ENCODE measurements around the gene ZNF469. TPM values are rescaled to one million over a fixed set of nuclear protein-coding genes. Genes with fewer than 3 reads are reported as not detected.

ZNF469 gene
- polyA plus RNA-seq, 3 donors, result 1.0 to 2.0 (median 1.8) TPM

DNA sequence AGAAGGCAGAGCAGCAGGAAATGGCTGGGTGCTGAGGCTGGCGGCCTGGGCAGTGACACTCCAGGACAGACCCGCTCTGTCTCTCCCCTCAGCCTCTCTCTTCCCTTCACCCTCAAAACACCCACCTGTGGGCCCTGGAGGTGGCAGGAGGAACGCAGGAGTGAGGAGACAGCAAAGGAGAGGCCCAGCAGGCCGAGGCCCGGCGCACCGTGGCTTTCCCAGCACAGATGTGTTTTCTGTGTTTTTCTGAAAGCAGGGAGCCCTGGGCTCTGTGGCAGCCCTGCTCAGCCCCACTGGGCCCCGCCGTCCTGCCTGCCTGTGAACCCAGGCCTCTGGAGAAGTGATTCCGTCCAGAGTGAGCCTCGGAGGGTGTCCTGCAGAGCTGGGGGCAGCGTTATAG lies 30.5 kb downstream of the ZNF469 start:
- no peak for DNase-seq (ENCODE audit: extremely low read depth in 1 of 11, low read depth in 9 of 11, low spot score in 4 of 11)

DNA sequence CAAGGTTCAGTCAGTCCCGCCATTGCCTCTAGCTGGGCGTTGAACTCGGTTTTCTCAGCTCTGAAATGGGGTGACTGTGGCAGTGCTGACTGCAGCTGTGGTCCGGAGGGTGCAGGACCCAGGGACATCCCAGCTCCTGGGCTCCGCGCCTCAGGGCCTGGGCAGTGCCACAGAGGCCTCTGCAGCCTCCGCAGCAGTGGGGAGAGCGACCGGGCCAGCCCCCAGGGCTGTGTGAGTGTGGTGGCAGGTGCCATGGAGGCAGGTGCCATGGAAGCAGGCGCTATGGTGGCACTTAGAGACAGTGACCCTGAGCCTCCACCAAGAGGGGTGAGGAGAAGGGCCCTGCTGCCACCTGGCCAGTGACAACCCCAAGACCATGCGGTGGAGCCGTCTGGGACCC lies 30.9 kb downstream of the ZNF469 start:
- no peak for DNase-seq (ENCODE audit: extremely low read depth in 1 of 11, low read depth in 9 of 11, low spot score in 4 of 11)

DNA sequence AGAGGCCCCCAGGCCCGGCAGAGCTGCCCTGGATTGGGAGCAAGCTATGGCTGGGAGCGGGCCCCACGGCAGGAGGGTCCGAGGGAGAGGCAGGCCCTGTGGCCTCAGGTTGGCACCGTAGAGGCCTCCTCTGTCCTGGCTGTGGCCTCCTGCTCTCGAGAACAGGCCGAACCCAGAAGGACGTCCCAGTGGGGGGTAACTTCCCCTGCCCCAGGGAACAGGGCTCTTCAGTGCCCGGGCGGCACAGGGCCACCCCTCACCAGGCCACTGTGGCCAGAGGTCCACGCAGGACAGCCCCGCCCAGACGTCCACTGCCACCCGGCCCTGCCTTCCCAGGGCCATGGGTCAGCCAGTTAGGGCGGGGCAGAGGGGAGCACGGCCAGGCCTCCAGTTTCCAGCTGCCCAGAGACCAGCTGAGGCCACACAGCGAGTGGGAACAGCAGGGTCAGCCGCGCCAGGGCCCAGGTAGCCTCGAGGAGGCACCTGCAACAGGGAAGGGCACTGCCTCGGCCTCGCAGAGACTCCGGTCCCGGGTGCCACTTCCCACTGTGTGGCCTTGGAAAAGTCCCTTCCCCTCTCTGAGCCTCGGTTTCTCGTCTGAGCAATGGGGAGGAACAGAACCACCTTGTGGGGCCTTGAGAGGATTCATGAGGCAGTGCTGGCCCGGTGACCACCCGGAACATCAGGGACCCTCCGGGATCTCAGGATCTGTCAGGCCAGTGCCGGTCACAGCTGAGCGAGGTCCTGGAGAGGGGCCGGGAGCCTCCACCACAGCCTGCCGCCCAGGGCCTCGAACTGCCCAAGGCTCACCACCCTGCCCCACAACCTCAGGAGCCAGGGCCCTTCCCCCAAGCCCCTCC lies 32.0 kb downstream of the ZNF469 start:
- no peak for DNase-seq (ENCODE audit: extremely low read depth in 1 of 11, low read depth in 9 of 11, low spot score in 4 of 11)

DNA sequence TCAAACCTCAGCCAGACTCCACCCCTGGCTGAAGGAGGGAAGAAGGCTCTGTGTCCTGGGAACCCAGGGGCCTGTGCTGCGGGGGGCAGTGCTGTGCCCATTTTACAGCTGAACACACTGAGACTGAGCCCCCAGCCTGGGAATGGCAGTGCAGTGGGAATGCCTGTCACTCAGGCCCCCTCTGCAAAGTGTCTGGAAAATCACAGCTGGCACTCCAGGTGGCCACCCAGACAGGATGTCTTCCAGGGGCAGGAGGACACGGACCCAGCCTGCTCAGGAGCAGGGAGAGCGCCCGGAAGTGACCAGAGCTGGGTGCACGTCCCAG lies 32.6 kb downstream of the ZNF469 start:
- DNase-seq (ENCODE audit: extremely low read depth in 1 of 11, low read depth in 9 of 11, low spot score in 4 of 11), result no peak

DNA sequence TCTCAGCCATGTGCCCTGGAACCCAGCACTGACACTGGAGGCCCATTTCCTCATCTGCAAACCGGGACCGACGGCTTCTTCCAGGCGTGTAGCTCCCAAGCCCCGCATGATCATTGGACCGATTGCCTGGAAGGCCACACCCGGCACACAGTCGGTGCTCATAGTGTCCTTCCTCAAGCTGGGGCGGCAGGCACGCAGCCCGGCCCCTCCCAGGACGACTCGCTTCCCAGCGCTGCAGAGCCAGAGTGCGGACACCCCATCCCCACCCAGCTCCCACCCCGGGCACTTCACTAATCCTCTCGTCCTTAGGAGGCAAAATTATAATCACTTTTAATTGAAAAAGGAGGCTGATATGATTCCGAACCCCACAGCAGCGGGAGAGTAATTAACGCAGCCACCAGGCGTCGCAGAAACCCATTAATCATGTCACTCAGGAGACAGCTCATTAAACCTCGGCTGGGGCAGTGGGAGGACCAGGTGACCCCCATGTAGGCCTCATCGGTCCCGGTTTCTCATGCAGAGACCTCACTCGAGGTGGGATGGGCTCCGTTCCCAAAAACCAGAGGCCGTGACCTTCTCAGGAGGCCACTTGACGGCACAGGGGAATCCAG lies 33.1 kb downstream of the ZNF469 start:
- peak in 1 of 11 donors; percentile 48 for DNase-seq (ENCODE audit: extremely low read depth in 1 of 11, low read depth in 9 of 11, low spot score in 4 of 11)

DNA sequence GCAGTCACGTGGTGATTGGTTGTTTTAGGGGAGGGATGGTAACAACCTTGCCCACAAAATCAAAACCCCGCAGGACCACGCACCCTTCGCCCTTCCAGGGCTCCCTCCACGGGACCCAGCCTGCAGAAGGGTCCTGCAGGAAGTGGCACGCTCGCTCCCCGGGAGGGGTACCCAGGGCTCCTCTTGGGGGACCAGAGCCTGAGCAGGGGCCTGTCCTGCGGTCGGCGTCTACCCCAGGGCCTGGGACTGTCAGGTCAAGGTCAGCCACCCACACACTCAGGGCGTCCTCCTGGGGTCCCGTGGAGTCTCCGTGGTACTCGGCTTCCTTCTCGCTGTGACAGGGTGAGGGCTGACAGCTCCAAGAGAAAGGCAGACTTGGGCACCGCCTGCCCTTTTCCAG lies 33.9 kb downstream of the ZNF469 start:
- no peak for DNase-seq (ENCODE audit: extremely low read depth in 1 of 11, low read depth in 9 of 11, low spot score in 4 of 11)

DNA sequence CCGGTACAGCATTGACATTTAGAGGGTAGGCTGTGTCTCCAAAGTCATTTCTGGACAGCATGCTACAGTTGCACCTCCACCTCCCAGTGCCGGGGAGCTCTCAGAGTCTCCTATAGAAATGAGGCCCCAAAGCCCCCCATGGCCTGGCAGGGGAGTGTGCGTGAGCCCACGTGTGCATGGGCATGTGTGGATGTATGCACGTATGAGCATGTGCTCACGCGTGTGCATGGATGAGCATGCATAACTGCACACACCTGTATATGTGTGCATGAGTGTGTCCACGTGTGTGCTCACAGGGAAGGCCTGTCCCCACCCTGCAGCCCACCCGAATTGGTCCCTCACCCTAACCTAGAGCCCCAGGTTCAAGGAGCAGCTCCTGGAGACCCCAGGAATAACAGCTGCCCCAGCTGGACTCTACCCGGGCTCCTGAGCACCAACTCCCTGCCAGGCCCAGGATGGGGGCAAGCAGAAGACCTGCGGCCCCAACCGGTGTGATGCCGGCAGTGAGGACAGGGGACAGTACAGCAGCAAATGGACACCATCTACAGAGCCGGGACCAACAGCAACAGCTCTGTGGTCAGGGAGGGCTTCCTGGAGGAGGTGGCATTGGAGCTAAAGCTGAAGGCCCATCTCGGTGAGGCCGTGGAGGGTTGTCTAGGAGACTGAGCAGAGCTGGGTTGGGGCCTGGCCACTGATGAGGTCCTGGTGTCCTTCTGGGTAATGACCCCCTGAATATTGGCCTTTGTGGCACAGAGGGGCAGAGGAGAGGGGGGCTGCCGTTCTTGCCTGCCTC lies 35.1 kb downstream of the ZNF469 start:
- no peak for DNase-seq (ENCODE audit: extremely low read depth in 1 of 11, low read depth in 9 of 11, low spot score in 4 of 11)

DNA sequence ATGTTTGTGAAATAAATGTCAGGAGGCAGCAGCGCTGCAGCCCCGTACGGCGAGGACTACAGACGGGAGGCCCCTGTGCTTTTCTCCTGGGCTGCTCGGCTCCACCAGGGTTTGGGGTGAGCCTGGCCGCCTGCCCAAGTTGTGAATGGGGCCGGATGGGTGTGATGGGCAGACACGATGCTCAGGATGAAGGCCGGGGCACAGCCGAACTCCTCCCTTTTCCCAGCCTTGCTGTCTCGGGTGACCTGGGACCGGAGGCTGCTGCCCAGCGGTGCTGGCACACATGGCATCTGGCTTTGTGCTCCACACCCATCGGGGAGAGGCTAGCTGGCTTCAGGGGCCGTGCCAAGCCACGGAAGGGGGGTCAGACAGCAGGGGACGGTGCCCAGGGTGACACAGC lies 36.1 kb downstream of the ZNF469 start:
- DNase-seq (ENCODE audit: extremely low read depth in 1 of 11, low read depth in 9 of 11, low spot score in 4 of 11), result no peak

DNA sequence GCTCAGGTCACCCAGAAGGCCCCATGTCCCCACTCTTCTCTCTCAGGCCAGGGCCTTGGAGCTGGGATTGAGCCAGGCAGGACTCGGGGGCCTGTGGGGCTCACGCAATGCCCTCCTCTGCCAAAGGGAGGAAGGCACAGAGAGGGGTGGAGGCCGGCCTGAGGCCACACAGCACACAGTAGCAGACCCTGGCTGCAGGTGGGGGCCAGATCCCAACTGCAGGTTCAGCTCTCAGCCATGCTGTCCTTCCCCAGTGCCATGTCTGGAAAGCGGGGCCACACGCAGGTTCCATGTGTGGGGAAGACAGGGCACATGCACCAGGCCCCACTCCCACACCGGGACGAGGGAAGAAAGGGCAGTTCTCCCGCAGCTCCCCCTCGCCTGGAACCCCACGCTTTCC lies 37.0 kb downstream of the ZNF469 start:
- DNase-seq (ENCODE audit: extremely low read depth in 1 of 11, low read depth in 9 of 11, low spot score in 4 of 11), result no peak

DNA sequence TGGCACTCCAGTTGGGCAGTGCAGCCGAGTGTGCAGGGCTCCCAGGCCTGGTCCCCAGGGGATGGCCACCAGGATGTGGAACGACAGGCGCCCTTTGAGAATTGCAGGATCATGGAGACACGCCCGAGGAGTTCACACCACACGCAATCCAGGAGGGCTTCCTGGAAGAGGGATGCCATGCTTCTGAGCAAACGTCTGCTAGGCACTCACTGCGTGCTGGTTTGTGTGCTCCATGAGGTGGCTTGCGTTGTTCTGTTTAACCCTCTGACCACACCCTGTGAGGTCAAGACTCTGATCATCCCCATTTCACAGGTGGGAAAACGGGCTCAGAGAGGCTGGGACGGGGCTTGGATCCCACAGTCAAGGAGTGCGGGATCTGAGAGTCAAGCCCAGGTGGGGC lies 37.7 kb downstream of the ZNF469 start:
- DNase-seq (ENCODE audit: extremely low read depth in 1 of 11, low read depth in 9 of 11, low spot score in 4 of 11), result no peak

DNA sequence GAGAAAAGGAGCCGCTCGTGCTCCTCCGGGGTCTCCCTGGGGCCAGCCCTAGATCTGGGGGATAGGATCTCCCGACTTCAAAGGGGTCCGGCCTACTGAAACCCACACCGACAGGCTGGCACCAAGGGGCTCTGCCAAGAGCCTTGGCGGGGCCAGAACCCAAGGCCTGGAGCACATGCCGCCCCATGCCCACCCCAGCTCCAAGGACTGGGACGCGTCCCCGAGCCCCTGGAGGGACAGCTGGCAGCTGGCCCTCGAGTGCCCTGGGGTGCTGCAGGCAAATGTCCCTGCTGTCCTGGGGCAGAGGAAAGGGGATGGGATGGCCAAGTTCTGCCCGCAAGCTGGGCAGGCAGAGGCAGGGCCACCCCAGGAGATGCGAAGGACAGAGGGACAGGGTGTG lies 38.5 kb downstream of the ZNF469 start:
- no peak for DNase-seq (ENCODE audit: extremely low read depth in 1 of 11, low read depth in 9 of 11, low spot score in 4 of 11)

DNA sequence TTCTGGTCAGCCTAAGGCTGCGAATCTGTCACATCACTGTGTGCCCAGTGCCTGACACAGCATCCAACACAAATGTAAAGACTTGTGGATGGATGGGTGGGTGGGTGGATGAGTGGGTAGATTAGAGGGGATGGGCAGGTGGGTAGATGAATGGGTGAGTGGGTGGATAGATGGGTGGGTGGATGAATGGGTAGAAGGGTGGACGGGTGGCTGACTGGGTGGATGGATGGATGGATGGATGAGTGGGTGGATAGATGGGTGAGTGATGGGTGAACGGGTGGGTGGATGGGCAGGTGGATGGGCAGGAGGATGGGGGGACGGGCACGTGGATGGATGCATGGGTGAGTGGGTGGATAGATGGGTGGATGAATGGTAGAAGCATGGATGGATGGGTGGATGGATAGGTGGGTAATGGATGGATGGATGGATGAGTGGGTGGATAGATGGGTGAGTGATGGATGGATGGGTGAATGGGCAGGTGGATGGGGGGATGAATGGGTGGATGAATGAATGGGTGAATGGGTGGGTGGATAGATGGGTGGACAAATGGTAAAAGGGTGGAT lies 39.2 kb downstream of the ZNF469 start:
- DNase-seq (ENCODE audit: extremely low read depth in 1 of 11, low read depth in 9 of 11, low spot score in 4 of 11), result no peak

DNA sequence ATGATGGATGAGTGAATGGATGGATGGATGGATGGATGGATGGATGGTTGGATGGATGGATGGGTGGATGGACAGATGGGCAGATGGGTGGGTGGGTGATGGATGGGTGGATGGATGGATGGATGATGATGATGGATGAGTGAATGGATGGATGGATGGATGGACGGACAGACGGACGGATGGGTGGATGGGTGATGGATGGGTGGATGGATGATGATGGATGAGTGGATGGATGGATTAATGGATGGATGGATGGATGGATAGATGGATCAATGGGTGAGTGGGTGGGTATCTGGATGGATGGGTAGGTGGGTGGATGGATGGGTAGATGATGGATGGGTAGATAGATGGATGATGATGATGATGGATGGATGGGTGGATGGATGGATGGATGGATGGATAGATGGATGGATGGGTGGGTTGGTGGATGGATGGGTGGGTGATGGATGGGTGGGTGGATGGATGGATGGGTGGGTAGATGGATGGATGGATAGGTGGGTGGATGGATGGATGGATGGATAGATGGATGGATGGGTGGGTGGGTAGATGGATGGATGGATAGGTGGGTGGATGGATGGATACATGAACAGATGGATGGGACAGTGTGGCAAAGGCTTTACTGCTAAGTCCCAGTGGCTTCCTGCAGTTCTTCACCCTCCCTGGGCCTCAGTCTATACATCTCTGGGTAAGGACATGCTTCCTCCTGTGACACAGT lies 40.1 kb downstream of the ZNF469 start:
- no peak for DNase-seq (ENCODE audit: extremely low read depth in 1 of 11, low read depth in 9 of 11, low spot score in 4 of 11)

DNA sequence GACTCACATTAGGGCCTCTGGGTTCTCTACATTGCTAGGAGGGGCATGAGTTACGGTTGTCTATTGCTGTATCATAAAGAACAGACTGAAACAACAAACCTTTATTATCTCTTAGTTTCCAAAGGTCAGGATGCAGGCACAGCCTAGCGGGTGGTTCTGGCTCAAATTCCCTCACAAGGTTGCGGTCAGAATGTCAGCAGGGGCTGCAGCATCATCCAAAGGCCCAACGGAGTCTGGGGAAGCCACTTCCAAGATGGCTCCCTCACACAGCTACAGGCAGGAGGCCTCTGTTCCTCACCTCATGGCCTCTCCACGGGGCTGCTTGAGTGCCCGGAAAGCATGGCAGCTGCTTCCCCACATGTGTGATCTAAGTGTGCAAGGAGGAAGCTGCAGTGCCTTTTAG lies 40.7 kb downstream of the ZNF469 start:
- DNase-seq (ENCODE audit: extremely low read depth in 1 of 11, low read depth in 9 of 11, low spot score in 4 of 11), result no peak

DNA sequence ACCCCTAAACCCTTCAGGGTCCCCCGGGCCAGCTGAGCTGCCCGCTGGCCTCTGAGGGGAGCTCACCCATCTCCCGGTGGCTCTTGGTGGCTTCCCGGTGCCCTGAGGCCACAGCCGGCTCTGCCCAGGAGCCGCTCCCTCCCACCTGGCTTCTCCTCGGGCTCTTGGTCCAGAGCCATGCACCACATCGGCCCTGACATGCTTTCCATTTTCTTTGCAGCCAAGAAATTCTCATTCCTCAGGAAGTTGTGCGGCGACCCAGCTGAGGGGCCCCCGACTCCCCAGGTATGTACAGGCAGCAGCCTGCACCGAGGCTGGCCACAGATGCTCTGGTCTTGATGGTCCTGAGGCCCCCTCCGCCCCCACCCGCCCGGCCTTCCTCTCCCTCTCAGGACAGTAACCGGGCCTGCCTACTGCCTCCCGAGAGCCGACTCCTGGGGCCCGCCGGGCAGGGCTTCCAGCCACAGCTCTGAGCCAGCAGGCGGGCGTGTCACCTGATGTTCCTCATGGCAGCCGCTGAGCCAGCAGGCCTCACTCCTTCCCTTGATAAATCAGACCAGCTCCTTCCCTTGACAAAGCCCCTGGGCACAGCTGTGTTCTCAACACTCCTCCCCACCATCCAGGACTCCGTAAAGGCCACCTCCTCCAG lies 42.0 kb downstream of the ZNF469 start:
- no peak for DNase-seq (ENCODE audit: extremely low read depth in 1 of 11, low read depth in 9 of 11, low spot score in 4 of 11)

DNA sequence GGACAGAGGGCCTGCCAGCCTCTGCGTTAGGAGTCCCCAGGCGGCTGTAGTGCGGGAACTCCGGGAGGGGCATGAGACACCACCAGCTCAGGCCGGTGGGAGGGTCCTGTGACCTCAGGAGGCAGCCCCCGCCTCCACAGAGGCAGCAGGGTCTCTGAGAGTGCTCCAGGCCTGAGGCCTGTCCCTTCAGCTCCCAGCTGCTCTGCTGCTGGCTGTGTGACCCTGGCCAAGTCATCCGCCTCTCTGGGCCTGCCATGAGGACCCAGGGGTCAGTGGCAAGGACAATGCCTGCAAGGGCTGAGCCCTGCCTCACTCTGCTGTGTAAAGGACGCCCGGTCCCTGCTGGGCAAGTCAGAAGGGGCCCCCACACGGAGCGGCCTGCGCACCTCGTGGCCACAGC lies 43.3 kb downstream of the ZNF469 start:
- DNase-seq (ENCODE audit: extremely low read depth in 1 of 11, low read depth in 9 of 11, low spot score in 4 of 11), result no peak

DNA sequence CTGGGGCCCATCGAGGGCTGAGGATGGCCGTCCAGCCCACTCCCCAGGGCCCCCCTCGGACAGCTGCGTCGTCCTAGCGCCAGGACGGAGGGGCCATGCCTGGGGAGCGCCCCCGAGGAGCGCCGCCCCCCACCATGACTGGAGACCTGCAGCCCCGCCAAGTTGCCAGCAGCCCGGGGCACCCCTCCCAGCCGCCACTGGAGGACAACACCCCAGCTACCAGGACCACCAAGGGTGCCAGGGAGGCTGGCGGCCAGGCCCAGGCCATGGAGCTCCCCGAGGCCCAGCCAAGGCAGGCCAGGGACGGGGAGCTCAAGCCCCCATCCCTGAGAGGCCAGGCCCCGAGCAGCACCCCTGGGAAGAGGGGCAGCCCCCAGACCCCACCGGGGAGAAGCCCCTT lies 44.6 kb downstream of the ZNF469 start:
- DNase-seq (ENCODE audit: extremely low read depth in 1 of 11, low read depth in 9 of 11, low spot score in 4 of 11), result no peak

DNA sequence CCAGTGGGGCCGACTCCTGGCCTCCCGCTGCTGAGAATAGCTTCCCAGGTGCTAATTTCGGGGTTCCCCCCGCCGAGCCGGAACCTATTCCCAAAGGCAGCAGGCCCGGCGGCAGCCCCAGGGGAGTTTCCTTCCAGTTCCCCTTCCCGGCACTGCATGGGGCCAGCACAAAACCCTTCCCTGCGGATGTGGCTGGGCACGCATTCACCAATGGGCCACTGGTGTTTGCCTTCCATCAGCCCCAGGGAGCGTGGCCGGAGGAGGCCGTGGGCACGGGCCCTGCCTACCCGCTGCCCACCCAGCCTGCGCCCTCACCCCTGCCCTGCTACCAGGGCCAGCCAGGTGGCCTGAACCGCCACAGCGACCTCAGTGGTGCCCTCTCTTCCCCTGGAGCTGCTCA lies 45.4 kb downstream of the ZNF469 start:
- DNase-seq (ENCODE audit: extremely low read depth in 1 of 11, low read depth in 9 of 11, low spot score in 4 of 11), result no peak

Data from renal cortex interstitium (tissue), 11 donors.